IPS-15b (cell line): ENCODE results near the gene CD4.
"Not testable (repeated sequence)": the region's sequence is repeated elsewhere in the genome, so short reads cannot be mapped to it uniquely, and the experiment has no call there.

Experiments used
- H3K27me3 ChIP-seq: one replicate; pipeline ENCODE4 v1.6.1; 2013; ENCODE audit warnings: low read length; ENCODE audit not compliant: control insufficient read depth, insufficient read depth
- H3K36me3 ChIP-seq: one replicate; pipeline ENCODE4 v1.6.1; 2013; ENCODE audit warnings: low read length; ENCODE audit not compliant: control insufficient read depth, insufficient read depth
- H3K4me1 ChIP-seq: one replicate; pipeline ENCODE4 v1.6.1; 2013; ENCODE audit warnings: mild to moderate bottlenecking, low read length; ENCODE audit not compliant: control insufficient read depth, insufficient read depth
- H3K4me3 ChIP-seq: one replicate; pipeline ENCODE4 v1.5.1; 2013; ENCODE audit warnings: low read depth, low read length
- H3K9ac ChIP-seq: one replicate; pipeline ENCODE4 v1.6.1; 2013; ENCODE audit warnings: low read depth, mild to moderate bottlenecking, low read length
- H3K9me3 ChIP-seq: one replicate; pipeline ENCODE4 v1.6.1; 2013; ENCODE audit warnings: mild to moderate bottlenecking, low read length; ENCODE audit not compliant: control insufficient read depth, insufficient read depth

The CD4 gene

DNA sequence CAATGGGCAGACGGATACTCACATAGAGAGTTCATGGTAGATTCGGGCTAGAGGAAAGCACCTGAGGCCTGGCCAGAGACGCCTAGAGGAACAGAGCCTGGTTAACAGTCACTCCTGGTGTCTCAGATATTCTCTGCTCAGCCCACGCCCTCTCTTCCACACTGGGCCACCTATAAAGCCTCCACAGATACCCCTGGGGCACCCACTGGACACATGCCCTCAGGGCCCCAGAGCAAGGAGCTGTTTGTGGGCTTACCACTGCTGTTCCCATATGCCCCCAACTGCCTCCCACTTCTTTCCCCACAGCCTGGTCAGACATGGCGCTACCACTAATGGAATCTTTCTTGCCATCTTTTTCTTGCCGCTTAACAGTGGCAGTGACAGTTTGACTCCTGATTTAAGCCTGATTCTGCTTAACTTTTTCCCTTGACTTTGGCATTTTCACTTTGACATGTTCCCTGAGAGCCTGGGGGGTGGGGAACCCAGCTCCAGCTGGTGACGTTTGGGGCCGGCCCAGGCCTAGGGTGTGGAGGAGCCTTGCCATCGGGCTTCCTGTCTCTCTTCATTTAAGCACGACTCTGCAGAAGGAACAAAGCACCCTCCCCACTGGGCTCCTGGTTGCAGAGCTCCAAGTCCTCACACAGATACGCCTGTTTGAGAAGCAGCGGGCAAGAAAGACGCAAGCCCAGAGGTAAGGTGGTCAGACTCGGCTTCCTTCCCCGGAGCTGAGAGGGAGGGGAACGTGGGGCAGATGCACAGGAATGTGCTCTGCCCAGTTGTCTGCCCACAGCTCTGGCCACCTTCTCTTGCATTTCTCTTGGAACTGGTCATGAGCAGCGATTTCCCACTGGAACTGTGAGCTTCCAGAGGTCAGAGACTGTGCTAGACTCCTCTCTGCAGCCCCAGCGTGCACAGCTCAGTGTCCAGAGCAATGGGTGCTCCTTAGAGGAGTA lies at the start of gene CD4:
Gene CD4 (plus strand): TSS at position 557 of the 953 bp plus-strand sequence. CDS start 10,611 bp downstream, outside the sequence.
- peaks cover 2% of the 10 kb centered on the region for H3K27me3 ChIP-seq
- H3K4me1 ChIP-seq = peaks cover 16% of the 10 kb centered on the region
- H3K9ac ChIP-seq = peak within 1 kb of the TSS; percentile 47
- no peaks in the 10 kb centered on the region for H3K9me3 ChIP-seq
- no peak within 1 kb of the TSS for H3K4me3 ChIP-seq
- no peaks in the 10 kb centered on the region for H3K36me3 ChIP-seq

DNA sequence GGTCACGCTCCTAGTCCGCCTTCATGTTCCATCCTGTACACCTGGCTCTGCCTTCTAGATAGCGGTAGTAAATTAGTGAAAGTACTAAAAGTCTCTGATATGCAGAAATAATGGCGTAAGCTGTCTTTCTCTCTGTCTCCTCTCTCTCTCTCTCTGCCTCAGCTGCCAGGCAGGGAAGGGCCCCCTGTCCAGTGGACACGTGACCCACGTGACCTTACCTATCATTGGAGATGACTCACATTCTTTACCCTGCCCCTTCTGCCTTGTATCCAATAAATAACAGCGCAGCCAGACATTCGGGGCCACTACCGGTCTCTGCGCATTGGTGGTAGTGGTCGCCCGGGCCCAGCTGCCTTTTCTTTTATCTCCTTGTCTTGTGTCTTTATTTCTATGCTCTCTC lies 47.2 kb upstream of the CD4 start:
- not testable (repeated sequence) for H3K36me3 ChIP-seq, H3K4me1 ChIP-seq, H3K9me3 ChIP-seq

DNA sequence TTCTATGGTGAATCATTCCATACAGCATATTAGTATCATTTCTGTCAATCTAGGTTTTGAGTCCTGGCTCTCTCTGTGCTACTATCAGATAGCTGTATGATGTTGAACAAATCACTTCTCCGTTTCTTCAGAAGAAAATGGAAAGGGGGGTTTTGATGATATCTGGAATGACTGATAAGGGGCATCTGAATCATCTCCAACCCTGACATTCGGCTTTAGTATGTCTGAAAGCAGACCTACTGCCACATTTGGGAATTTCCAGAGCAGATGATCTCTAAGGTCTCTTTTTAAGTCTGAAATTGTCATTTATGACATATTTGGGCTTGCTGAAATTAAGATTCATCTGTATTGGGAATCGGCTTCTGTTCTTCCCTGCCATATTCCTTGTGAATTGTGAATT lies 46.5 kb upstream of the CD4 start:
- no peaks in the 10 kb centered on the region for H3K9me3 ChIP-seq
- H3K4me3 ChIP-seq = no peak overlapping the region
- no peaks in the 10 kb centered on the region for H3K4me1 ChIP-seq
- peaks cover 8% of the 10 kb centered on the region for H3K36me3 ChIP-seq
- no peak overlapping the region for H3K9ac ChIP-seq
- no peaks in the 10 kb centered on the region for H3K27me3 ChIP-seq

More for the DNA sequence above, 47.2 kb upstream of the CD4 start:
- H3K27me3 ChIP-seq, H3K4me3 ChIP-seq, H3K9ac ChIP-seq: not testable (repeated sequence)

DNA sequence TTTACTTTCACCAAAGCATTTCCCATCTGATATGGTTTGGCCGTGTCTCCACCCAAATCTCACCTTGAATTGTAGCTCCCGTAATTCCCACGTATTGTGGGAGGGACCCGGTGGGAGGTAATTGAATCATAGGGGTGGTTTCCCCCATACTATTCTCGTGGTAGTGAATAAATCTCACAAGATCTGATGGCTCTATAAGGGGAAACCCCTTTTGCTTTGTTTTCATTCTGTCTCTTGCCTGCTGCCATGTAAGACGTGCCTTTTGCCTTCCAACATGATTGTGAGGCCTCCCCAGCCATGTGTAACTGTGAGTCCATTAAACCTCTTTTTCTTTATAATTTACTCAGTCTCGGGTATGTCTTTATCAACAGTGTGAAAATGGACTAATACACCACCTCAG lies 46.0 kb upstream of the CD4 start:
- not testable (repeated sequence) for H3K27me3 ChIP-seq, H3K4me1 ChIP-seq, H3K9ac ChIP-seq, H3K9me3 ChIP-seq, H3K4me3 ChIP-seq
- H3K36me3 ChIP-seq = peaks cover 13% of the 10 kb centered on the region

DNA sequence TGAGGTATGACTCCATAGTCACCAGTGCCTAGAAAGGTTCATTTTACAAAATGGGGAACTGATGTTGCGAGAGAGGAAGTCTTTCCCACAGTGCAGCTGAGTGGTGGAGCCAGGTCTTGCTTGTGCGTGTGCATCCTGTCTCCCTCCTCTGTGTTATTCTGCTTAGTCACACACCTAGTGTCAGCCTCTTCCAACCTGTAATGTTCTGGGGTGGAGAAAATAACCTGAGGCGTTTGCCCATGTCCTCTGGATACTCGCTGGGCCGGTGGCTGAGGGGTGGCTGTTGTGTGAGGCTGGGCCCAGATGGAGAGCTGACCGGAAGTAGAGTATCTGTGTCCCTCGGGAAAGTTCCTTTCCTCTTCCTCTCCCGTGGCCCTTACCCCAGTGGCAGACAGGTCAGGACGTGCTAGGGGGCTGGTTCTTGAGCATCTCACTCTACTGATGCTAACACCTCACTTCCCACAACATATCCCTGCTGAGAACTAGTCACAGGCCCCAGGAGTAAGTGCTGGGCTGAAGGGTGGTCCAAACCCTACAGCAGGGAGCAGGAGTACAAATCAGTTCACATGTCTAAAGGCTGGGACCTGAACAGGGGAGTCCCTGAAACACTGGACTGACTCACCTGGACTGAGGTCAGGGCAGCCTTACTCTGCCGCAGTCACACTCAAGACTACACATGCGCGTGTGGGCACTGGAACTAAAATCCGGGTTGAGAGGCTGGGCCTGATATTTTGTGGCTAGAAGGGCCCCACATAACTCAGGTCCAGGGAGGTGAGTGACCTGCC lies 43.4 kb upstream of the CD4 start:
- Histone ChIP-seq H3K36me3 (peaks cover 37% of the 10 kb centered on the region), H3K9me3 (no peaks in the 10 kb centered on the region), H3K4me1 (no peaks in the 10 kb centered on the region), H3K4me3 (no peak overlapping the region), H3K27me3 (no peaks in the 10 kb centered on the region), H3K9ac (no peak overlapping the region)

DNA sequence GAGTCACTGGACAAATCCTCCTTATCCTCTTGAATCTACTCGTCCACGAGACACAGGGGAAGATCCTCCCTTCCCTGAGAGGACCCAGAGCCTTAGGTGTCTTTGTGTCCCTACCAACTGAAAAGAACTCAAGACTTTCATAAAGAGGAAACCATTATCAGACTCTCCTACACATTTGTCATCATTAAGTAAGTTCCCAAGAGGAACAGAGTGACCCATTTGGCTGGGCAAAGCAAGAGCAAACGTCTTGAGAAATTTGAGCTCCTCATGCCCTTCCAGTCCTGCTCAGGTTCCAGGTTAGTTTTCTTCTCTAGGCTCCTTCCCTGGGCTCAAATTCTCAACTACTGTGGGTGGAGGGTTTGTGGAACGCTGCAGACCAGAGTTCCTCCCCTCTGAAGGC lies 42.1 kb upstream of the CD4 start:
- H3K9ac ChIP-seq = no peak overlapping the region
- no peak overlapping the region for H3K4me3 ChIP-seq
- H3K27me3 ChIP-seq = no peaks in the 10 kb centered on the region
- H3K36me3 ChIP-seq = peaks cover 47% of the 10 kb centered on the region
- H3K4me1 ChIP-seq = peaks cover 3% of the 10 kb centered on the region
- no peaks in the 10 kb centered on the region for H3K9me3 ChIP-seq

DNA sequence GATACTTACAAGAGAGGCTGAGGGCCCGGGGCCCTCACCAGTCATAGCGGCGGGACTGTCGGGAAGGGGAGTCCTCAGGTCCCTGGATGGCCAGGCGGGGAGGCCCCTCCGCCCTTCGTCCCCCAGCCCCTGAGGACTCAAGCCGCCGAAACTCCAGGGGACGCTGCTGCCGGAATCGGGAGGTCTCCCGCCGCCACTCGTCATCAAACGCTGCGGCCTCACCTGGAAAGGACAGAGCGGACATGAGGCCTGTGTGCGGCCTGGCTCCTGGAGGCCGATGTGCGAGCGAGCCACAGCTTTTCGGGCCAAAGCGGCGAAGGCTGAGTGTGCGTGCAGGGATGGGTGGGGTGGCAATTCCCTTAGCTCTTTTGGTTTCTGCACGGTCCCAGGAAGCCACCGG lies 40.6 kb upstream of the CD4 start:
- no peaks in the 10 kb centered on the region for H3K9me3 ChIP-seq
- H3K27me3 ChIP-seq = no peaks in the 10 kb centered on the region
- peaks cover 4% of the 10 kb centered on the region for H3K4me1 ChIP-seq
- peaks cover 48% of the 10 kb centered on the region for H3K36me3 ChIP-seq
- no peak overlapping the region for H3K9ac ChIP-seq
- H3K4me3 ChIP-seq = no peak overlapping the region

DNA sequence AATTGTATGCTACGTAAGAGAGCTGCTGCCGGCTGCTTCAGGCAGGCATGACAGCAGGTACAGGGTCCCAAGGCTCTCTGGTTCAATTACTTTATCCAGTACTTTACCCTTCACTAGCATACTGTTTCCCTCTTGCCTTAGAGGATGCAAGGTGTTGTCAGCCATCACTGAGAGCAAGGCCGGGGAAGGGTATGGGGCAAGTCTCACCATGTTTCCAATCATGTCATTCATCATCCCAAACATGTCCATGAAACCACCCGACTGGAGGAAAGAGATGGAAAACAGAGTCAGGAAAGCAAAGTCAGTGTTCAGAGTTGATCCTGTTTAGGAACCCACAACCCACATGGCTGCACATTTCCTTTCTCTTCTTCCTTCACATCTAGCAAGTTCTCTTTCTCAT lies 38.8 kb upstream of the CD4 start:
- Histone ChIP-seq H3K36me3 (peaks cover 48% of the 10 kb centered on the region), H3K27me3 (no peaks in the 10 kb centered on the region), H3K9me3 (no peaks in the 10 kb centered on the region), H3K4me1 (peaks cover 7% of the 10 kb centered on the region), H3K4me3 (no peak overlapping the region), H3K9ac (no peak overlapping the region)

DNA sequence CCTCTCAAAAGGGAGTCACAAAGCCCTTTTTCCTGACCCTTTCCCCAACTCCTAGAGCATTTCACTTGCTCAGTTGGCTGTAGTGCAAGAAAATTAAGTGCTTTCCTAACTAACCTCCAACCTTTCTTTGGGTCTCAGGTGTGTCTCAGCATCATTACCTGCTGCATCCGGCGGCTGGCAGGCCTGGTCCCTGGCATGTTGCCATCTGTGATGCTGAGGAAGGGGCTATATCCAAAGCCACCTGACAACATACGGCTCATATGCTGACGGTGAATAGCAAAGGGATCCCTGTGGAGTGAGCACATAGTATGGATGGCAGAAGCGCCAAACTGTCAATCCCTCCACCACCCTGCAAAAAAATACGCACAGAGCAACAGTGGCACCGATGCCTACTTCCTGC lies 37.6 kb upstream of the CD4 start:
- H3K4me3 ChIP-seq = peak overlapping the region; percentile 83
- no peak overlapping the region for H3K9ac ChIP-seq
- no peaks in the 10 kb centered on the region for H3K9me3 ChIP-seq
- H3K27me3 ChIP-seq = no peaks in the 10 kb centered on the region
- H3K36me3 ChIP-seq = peaks cover 48% of the 10 kb centered on the region
- H3K4me1 ChIP-seq = peaks cover 7% of the 10 kb centered on the region

DNA sequence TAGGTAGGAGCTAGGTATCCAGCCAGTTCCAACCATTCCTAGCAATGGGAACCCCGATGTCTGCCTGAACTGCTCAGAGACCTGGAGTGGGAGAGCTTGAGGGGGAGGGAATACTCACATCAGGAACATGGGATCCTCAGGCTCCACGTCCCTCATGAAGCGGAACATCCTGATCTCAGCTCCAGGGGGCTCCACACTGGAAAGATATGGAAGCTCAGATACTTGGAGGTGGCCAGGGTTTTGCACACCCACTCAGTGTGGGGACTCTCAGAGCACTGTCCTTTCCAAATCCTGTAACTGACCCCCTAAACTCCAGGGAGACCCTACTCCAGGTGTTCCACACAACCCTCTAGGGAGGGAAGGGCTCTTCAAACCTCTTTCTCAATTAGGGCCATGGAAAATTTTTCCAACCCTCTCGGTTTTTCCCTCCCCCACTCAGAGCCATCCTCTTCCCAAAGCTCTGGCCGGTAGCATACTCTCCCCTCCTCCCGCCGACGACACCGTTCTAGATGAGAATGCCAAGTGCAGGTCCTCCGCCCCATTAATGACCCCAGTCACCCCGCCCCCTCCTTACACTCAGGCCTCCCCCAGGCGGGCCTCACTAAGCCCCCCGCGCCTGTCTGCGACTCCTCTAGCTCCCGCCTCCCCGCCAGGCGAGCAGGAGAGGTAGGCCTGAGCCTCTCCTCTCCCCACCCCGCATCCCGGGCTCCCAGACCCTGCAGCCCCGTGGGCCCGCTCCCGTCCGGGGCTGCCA lies 37.0 kb upstream of the CD4 start:
- Histone ChIP-seq H3K27me3 (no peaks in the 10 kb centered on the region), H3K36me3 (peaks cover 44% of the 10 kb centered on the region), H3K9me3 (no peaks in the 10 kb centered on the region), H3K4me1 (peaks cover 7% of the 10 kb centered on the region), H3K4me3 (peak overlapping the region; percentile 83), H3K9ac (peak overlapping the region; percentile 92)

DNA sequence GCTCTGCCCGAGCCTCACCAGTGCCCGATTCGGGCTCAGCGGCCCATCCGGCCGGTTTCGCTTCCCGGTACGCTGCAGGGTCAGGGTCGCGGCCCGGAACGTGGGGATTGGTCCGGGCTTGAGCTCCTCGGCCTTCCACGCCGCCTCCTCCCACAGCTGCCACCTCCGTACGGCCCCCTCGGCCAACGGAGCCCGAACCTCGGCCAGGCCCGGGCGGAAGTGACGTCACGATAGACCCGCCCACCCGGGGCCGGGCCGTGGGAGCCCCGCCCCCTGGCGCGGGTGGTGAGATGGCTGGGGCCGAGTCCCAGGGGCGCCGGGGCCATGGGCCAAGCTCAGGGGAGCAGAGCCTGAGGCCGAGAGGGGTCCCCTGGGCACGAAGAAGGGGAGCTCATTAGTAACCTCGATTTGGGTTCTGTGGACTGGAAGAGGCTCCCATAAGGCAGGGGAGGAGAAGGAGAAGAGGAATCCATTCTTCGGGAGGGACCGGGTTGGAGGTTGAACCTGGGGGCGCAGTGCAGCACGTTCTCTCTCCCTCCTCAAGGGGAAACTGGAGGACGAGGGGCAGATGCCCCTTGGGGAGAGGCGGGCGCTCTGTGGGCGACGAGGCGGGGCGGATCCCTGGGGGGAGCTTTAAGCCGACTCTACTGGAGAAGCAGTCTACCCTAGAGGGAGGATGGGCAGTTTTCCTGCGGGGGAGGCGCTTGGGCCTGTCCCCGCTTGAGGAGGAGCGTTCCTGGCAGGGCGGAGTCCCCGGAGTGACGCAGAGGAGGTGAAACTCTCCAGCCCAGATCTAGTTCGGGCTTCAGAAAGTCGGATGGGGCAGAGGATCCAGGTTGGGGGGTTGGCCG lies 36.2 kb upstream of the CD4 start, which contains the start of gene MLF2:
Gene MLF2 (minus strand): TSS at position 221 of the 851 bp plus-strand sequence. CDS start 807 bp downstream, outside the sequence.
- Histone ChIP-seq H3K27me3 (no peaks in the 10 kb centered on the region), H3K9ac (peak within 1 kb of the TSS; percentile 92), H3K9me3 (no peaks in the 10 kb centered on the region), H3K36me3 (peaks cover 37% of the 10 kb centered on the region), H3K4me3 (peak within 1 kb of the TSS; percentile 83), H3K4me1 (peaks cover 7% of the 10 kb centered on the region)
